CD8-positive, alpha-beta memory T cell (primary cell): ENCODE data around the gene PRCP. TPM values are rescaled to one million over a fixed set of nuclear protein-coding genes. Genes with fewer than 3 reads are reported as not detected.
A peak's percentile ranks its signal among the peaks of the same experiment; 100 is the strongest.
"Not testable (repeated sequence)": the region's sequence is repeated elsewhere in the genome, so short reads cannot be mapped to it uniquely, and the experiment has no call there.

ENCODE experiments used
- CTCF ChIA-PET: fragments of 350-600 bp; sonication (Branson Sonifier 250); formaldehyde crosslinking; loops from one replicate; lab custom pipeline; 2021; ENCODE audit warnings: antibody characterized with exemption; lab: Charles Lee
- POLR2A ChIA-PET: fragments of 350-600 bp; sonication (Branson Sonifier 250); formaldehyde crosslinking; loops from one replicate; lab custom pipeline; 2021; ENCODE audit warnings: antibody characterized with exemption; lab: Charles Lee
- DNase-seq, 5 donors: peaks; one replicate each; pipeline versions ENCODE4 v3.0.0 to v3.0.0-alpha.2; 2020 to 2022; ENCODE audit warnings: mixed read lengths in 1 of 5
- H3K27ac ChIP-seq: one replicate; pipeline ENCODE4 v1.7.0; 2013; ENCODE audit warnings: low read depth, mild to moderate bottlenecking, low read length, moderate library complexity
- H3K27me3 ChIP-seq: 2 replicates; pipeline ENCODE4 v1.7.0; 2013; ENCODE audit warnings: low read length, mild to moderate bottlenecking; ENCODE audit not compliant: insufficient read depth, poor library complexity, severe bottlenecking
- H3K36me3 ChIP-seq: 2 replicates; pipeline ENCODE4 v1.7.0; 2013; ENCODE audit warnings: mild to moderate bottlenecking, low read length, moderate library complexity; ENCODE audit not compliant: insufficient read depth
- H3K4me1 ChIP-seq: 2 replicates; pipeline ENCODE4 v1.7.0; 2013; ENCODE audit warnings: mild to moderate bottlenecking, low read length, moderate library complexity; ENCODE audit not compliant: insufficient read depth
- H3K4me3 ChIP-seq: 2 replicates; pipeline ENCODE4 v1.7.0; 2013; ENCODE audit warnings: mild to moderate bottlenecking, low read length
- H3K9me3 ChIP-seq: 2 replicates; pipeline ENCODE4 v1.7.0; 2013; ENCODE audit warnings: mild to moderate bottlenecking, low read length
- H3K27ac Mint-ChIP-seq, 8 donors: one replicate each; pipeline ENCODE4 v1.8.0; 2020 to 2021; ENCODE audit warnings: mixed read lengths in 8 of 8, mild to moderate bottlenecking in 6 of 8, inconsistent platforms in 3 of 8, moderate library complexity in 3 of 8
- H3K27me3 Mint-ChIP-seq, 2 donors: one replicate each; pipeline ENCODE4 v1.8.0; 2020 to 2021; ENCODE audit warnings: mixed read lengths in 2 of 2, mild to moderate bottlenecking in 1 of 2, moderate library complexity in 1 of 2
- H3K36me3 Mint-ChIP-seq, 3 donors: one replicate each; pipeline ENCODE4 v1.8.0; 2020 to 2021; ENCODE audit warnings: mixed read lengths in 3 of 3, inconsistent platforms in 1 of 3, mild to moderate bottlenecking in 1 of 3
- H3K4me1 Mint-ChIP-seq, 3 donors: one replicate each; pipeline ENCODE4 v1.8.0; 2020 to 2021; ENCODE audit warnings: mixed read lengths in 3 of 3, inconsistent platforms in 1 of 3, mild to moderate bottlenecking in 1 of 3
- H3K4me3 Mint-ChIP-seq, 7 donors: one replicate each; pipeline ENCODE4 v1.8.0; 2020 to 2021; ENCODE audit warnings: mixed read lengths in 7 of 7, mild to moderate bottlenecking in 6 of 7, moderate library complexity in 4 of 7, inconsistent platforms in 2 of 7
- H3K9me3 Mint-ChIP-seq, 5 donors: one replicate each; pipeline ENCODE4 v1.8.0; 2020 to 2022; ENCODE audit warnings: mixed read lengths in 5 of 5, mild to moderate bottlenecking in 3 of 5, moderate library complexity in 2 of 5, inconsistent platforms in 1 of 5
- polyA plus RNA-seq: library from polyadenylated mRNA; unstranded; fragments of 300-500 nt; fragmentation: Illumina TruSeq; gene quantifications from one replicate; pipeline ENCODE4 v1.2.3, GENCODE V29; 2021
- total RNA-seq, 2 experiments: library from RNA; stranded (reverse); gene quantifications; one replicate each; pipeline ENCODE4 v1.2.3, GENCODE V29; 2021

The PRCP gene
- total and polyA plus RNA-seq, 3 experiments from 2014 or later, result 26.5 to 37.1 (median 27.1) TPM

DNA sequence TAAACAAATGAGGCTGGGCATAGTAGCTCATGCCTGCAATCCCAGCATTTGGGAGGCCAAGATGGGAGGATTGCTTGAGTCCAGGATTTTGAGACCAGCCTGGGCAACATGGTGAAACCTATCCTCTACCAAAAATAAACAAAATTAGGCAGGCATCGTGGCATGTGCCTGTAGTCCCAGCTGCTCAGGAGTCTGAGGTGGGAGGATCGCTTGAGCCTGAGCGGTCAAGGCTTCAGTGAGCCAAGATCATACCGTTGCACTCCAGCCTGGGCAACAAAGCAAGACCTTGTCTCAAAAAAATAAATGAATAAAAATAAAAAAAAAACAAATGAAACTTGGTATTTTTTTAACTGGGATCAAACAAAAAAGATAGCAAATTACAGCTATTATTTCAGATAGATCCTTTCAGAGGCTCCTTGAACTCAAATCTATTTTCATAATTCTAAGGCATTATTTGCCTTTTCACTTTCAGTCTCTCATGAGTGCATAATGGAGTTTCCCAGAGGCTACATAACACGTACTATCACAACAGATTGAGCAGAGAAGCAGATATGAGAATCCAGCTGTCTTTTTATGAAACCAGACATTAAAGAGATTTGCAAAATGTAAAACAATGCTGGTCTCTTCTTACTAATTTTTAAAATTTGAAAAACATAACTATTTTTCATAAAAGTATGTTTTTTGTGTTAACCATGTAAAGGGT lies 24.4 kb upstream of the PRCP start:
- H3K27me3 Mint-ChIP-seq, result no peaks in the 10 kb centered on the region
- peaks cover 36 to 43% (median 39%) of the 10 kb centered on the region in 3 donors for H3K4me1 Mint-ChIP-seq
- H3K4me3 Mint-ChIP-seq, result no peak overlapping the region
- no peaks in the 10 kb centered on the region for H3K27me3 ChIP-seq
- no peaks in the 10 kb centered on the region for H3K9me3 Mint-ChIP-seq
- H3K27ac ChIP-seq, result no peak overlapping the region
- ChIA-PET POLR2A (interaction anchor here (1.2 kb wide), 1 partner anchor 158 kb away, joined by 8 read pairs; no protein-coding TSS in a partner anchor), CTCF (interaction anchor here (0.9 to 2.4 kb wide), 3 partner anchors 13 to 58 kb away, joined by 3 to 8 read pairs (median 3); no protein-coding TSS in a partner anchor)
- no peaks in the 10 kb centered on the region for H3K9me3 ChIP-seq
- no peak overlapping the region for H3K27ac Mint-ChIP-seq
- no peaks in the 10 kb centered on the region for H3K36me3 ChIP-seq
- H3K4me3 ChIP-seq, result no peak overlapping the region
- peaks cover 0 to 6% (median 3%) of the 10 kb centered on the region in 3 donors for H3K36me3 Mint-ChIP-seq
- no peak for DNase-seq
- H3K4me1 ChIP-seq, result peaks cover 16% of the 10 kb centered on the region

DNA sequence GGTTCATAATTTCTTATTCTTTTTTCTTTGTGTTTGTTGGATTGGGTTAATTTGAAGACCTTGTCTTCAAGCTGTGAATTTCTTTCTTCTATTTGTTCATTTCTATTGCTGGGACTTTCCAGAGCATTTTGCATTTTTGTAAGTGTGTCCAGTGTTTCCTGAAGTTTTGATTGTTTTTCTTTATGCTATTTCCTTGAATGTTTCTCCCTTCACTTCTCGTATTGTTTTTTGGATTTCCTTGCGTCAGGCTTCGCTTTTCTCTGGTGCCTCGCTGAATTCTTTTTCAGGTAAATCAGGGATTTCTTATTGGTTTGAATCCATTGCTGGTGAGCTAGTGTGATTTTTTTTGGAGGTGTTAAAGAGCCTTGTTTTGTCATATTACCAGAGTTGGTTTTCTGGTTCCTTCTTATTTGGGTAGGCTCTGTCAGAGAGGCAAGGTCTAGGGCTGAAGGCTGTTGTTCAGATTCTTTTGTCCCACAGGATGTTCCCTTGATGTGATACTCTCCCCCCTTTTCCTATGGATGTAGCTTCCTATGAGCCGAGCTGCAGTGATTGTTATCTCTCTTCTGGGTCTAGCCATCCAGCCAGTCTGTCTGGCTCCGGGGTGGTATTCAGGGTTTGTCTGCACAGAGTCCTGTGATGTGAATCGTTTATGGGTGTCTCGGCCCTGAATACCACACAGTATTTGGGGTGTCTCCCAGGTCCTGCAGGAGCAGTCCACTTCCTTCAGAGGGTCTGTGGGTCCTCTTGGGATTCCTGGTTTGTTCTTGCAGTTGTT lies 22.4 kb upstream of the PRCP start:
- DNase-seq, H3K27me3 Mint-ChIP-seq, H3K9me3 Mint-ChIP-seq, H3K27me3 ChIP-seq, H3K36me3 ChIP-seq, H3K9me3 ChIP-seq, H3K4me3 ChIP-seq, H3K27ac ChIP-seq, POLR2A ChIA-PET: not testable (repeated sequence)
- CTCF ChIA-PET, result interaction anchor here (0.6 to 1.3 kb wide), 4 partner anchors 9 to 164 kb away, joined by 3 to 6 read pairs (median 3); no protein-coding TSS in a partner anchor
- Mint-ChIP-seq H3K4me3 (peak overlapping the region in 1 of 7 donors; percentile 18), H3K4me1 (peaks cover 44 to 52% (median 49%) of the 10 kb centered on the region in 3 donors), H3K36me3 (peaks cover 3 to 16% (median 3%) of the 10 kb centered on the region in 3 donors), H3K27ac (peak overlapping the region in 5 of 8 donors; percentile 1 to 81 (median 34))
- peaks cover 20% of the 10 kb centered on the region for H3K4me1 ChIP-seq

DNA sequence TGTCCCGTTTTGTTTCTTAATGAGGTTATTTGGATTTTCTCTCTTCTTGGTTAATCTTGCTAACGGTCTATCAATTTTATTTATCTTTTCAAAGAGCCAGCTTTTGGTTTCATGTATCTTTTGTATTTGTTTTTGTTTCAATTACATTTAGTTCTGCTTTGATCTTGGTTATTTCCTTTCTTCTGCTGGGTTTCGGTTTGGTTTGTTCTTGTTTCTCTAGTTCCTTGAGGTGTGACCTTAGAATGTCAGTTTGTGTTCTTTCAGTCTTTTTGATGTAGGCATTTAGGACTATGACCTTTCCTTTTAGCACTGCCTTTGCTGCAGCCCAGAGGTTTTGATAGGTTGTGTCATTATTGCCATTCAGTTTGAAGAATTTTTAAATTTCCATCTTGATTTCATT lies 20.0 kb upstream of the PRCP start:
- peaks cover 3 to 16% (median 4%) of the 10 kb centered on the region in 3 donors for H3K36me3 Mint-ChIP-seq
- H3K27ac ChIP-seq, H3K27me3 Mint-ChIP-seq, H3K27me3 ChIP-seq, H3K4me3 ChIP-seq, H3K9me3 ChIP-seq, H3K9me3 Mint-ChIP-seq, H3K36me3 ChIP-seq: not testable (repeated sequence)
- CTCF ChIA-PET, result interaction anchor here (1.0 to 2.6 kb wide), 6 partner anchors 13 to 330 kb away, joined by 3 to 10 read pairs (median 4); partner anchors contain the start of genes DDIAS and PRCP
- H3K4me1 ChIP-seq, result peaks cover 17% of the 10 kb centered on the region
- POLR2A ChIA-PET, result interaction anchor here (1.4 to 1.6 kb wide), 3 partner anchors 12 to 20 kb away, joined by 3 to 8 read pairs (median 6); partner anchors contain the start of genes DDIAS and PRCP
- peaks cover 38 to 46% (median 42%) of the 10 kb centered on the region in 3 donors for H3K4me1 Mint-ChIP-seq
- H3K27ac Mint-ChIP-seq, result peak overlapping the region; percentile 75 to 99 (median 93)
- H3K4me3 Mint-ChIP-seq, result peak overlapping the region; percentile 37 to 78 (median 78)
- peak in 2 of 5 donors; percentile 40 to 55 for DNase-seq

DNA sequence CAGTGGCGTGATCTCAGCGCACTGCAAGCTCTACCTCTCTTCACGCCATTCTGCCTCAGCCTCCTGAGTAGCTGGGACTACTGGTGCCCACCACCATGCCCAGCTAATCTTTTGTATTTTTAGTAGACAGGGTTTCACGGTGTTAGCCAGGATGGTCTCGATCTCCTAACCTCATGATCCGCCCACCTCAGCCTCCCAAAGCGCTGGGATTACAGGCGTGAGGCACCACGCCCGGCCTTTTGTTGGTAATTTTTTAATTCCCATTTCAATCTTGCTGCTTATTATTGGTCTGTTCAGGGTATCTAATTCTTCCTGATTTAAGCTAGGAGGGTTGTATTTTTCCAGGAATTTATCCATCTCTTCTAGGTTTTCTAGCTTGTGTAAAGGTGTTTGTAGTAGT lies 19.6 kb upstream of the PRCP start:
- not testable (repeated sequence) for DNase-seq, H3K9me3 Mint-ChIP-seq, H3K27me3 Mint-ChIP-seq, H3K36me3 ChIP-seq, H3K4me3 ChIP-seq, H3K9me3 ChIP-seq, H3K27ac ChIP-seq, H3K27me3 ChIP-seq
- ChIA-PET POLR2A (interaction anchor here (1.4 to 1.5 kb wide), 2 partner anchors 12 to 18 kb away, joined by 3 to 6 read pairs; partner anchors contain the start of gene DDIAS), CTCF (interaction anchor here (1.0 to 2.6 kb wide), 5 partner anchors 12 to 331 kb away, joined by 3 to 10 read pairs (median 4); partner anchors contain the start of genes DDIAS and PRCP)
- Mint-ChIP-seq H3K4me1 (peaks cover 38 to 46% (median 42%) of the 10 kb centered on the region in 3 donors), H3K4me3 (peak overlapping the region; percentile 37 to 78 (median 78)), H3K27ac (peak overlapping the region; percentile 75 to 99 (median 93)), H3K36me3 (peaks cover 3 to 16% (median 4%) of the 10 kb centered on the region in 3 donors)
- H3K4me1 ChIP-seq, result peaks cover 17% of the 10 kb centered on the region

DNA sequence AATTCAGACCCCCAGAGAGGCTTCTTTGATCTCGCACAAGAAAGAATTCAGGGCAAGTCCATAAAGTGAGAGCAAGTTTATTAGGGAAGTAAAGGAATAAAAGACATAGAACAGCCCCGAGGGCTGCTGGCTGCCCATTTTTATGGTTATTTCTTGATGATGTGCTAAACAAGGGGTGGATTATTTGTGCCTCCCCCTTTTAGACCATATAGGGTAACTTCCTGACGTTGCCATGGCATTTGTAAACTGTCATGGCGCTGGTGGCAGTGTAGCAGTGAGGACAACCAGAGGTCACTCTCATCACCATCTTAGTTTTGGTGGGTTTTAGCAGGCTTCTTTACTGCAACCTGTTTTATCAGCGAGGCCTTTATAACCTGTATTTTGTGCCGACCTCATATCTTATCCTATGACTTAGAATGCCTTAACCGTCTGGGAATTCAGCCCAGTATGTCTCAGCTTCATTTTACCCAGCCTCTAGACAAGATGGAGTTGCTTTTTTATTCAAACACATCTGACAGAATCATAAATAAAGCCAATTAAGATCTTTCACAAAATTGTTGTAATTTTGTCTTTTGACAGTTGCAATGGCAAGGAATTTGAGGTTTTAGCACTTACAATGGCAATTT lies 8.9 kb upstream of the PRCP start:
- H3K36me3 ChIP-seq, result no peaks in the 10 kb centered on the region
- Mint-ChIP-seq H3K9me3 (peaks cover 0 to 5% (median 0%) of the 10 kb centered on the region in 5 donors), H3K27ac (peak overlapping the region in 2 of 8 donors; percentile 15 to 51), H3K4me1 (peaks cover 21 to 32% (median 24%) of the 10 kb centered on the region in 3 donors), H3K4me3 (no peak overlapping the region), H3K36me3 (peaks cover 1 to 7% (median 1%) of the 10 kb centered on the region in 3 donors), H3K27me3 (peaks cover 0 to 2% of the 10 kb centered on the region in 2 donors)
- ChIA-PET CTCF (interaction anchor here (1.1 kb wide), 1 partner anchor 49 kb away, joined by 3 read pairs; no protein-coding TSS in a partner anchor), POLR2A (no interaction called here)
- H3K27me3 ChIP-seq, result no peaks in the 10 kb centered on the region
- H3K4me3 ChIP-seq, result no peak overlapping the region
- H3K27ac ChIP-seq, result no peak overlapping the region
- no peaks in the 10 kb centered on the region for H3K9me3 ChIP-seq
- peaks cover 10% of the 10 kb centered on the region for H3K4me1 ChIP-seq
- DNase-seq, result no peak

DNA sequence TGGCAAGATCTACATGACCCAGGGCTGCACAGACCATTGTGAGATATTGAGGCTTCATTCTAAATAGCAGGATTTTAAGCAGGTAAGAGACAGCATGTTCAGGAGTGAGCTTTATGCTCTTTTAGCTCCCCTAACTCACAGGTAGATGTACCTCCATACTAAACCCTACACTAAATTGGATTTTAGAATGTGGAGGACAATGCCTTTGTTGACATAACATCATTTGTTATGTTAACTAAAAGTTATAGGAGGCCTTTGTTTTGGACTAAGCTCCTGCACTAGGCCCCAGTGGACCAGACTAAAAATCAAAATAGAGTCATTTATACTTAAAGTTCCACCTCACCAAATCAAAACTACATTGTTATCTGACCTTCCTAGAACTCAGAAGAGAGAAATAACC lies 8.1 kb upstream of the PRCP start:
- Histone ChIP-seq H3K27ac (no peak overlapping the region), H3K9me3 (no peaks in the 10 kb centered on the region), H3K36me3 (no peaks in the 10 kb centered on the region), H3K4me1 (peaks cover 10% of the 10 kb centered on the region), H3K4me3 (no peak overlapping the region), H3K27me3 (no peaks in the 10 kb centered on the region)
- Mint-ChIP-seq H3K9me3 (peaks cover 0 to 5% (median 0%) of the 10 kb centered on the region in 5 donors), H3K27me3 (peaks cover 0 to 2% of the 10 kb centered on the region in 2 donors), H3K4me3 (no peak overlapping the region), H3K27ac (peak overlapping the region in 3 of 8 donors; percentile 10 to 68 (median 51)), H3K4me1 (peaks cover 21 to 32% (median 24%) of the 10 kb centered on the region in 3 donors), H3K36me3 (peaks cover 1 to 7% (median 1%) of the 10 kb centered on the region in 3 donors)
- ChIA-PET POLR2A (interaction anchor here (1.0 kb wide), 1 partner anchor 12 kb away, joined by 3 read pairs; no protein-coding TSS in a partner anchor), CTCF (interaction anchor here (1.0 to 1.6 kb wide), 3 partner anchors 41 to 341 kb away, joined by 4 to 8 read pairs (median 5); no protein-coding TSS in a partner anchor)
- DNase-seq, result no peak

DNA sequence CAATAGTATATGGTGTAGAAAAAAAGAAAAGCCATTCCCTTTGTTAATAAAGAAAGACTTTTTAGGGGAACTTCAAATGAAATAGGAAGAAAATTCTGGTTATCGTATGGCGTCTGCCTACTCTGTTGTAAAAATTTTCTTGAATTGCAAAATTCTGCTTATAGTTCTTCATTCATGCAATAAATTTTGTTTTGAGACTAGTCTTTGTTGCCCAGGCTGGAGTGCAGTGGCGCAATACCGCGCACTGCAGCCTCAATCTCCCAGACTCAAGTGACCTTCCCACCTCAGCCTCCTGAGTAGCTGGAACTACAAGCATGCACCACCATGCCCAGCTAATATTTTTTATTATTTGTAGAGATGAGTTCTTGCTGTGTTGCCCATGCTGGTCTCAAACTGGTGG lies 7.1 kb upstream of the PRCP start:
- no peak overlapping the region for H3K4me3 ChIP-seq
- no peak overlapping the region for H3K4me3 Mint-ChIP-seq
- ChIA-PET POLR2A (no interaction called here), CTCF (interaction anchor here (1.0 to 1.6 kb wide), 4 partner anchors 13 to 342 kb away, joined by 4 to 8 read pairs (median 4); no protein-coding TSS in a partner anchor)
- H3K27me3 ChIP-seq, result no peaks in the 10 kb centered on the region
- peaks cover 0 to under 1% (median 0%) of the 10 kb centered on the region in 5 donors for H3K9me3 Mint-ChIP-seq
- H3K27ac ChIP-seq, result no peak overlapping the region
- no peak for DNase-seq
- H3K36me3 ChIP-seq, result no peaks in the 10 kb centered on the region
- peaks cover 1 to 7% (median 1%) of the 10 kb centered on the region in 3 donors for H3K36me3 Mint-ChIP-seq
- peaks cover 10% of the 10 kb centered on the region for H3K4me1 ChIP-seq
- no peaks in the 10 kb centered on the region for H3K9me3 ChIP-seq
- peaks cover 0 to 2% of the 10 kb centered on the region in 2 donors for H3K27me3 Mint-ChIP-seq
- no peak overlapping the region for H3K27ac Mint-ChIP-seq
- peaks cover 22 to 35% (median 27%) of the 10 kb centered on the region in 3 donors for H3K4me1 Mint-ChIP-seq
